Glutamatergic neuron (in vitro differentiated cells): ENCODE data around the gene TMEM63B. TPM values are rescaled to one million over a fixed set of nuclear protein-coding genes. Genes with fewer than 3 reads are reported as not detected.

Source experiments
- DNase-seq: peaks from one replicate; pipeline ENCODE4 v3.0.0; 2022
- H3K27ac Mint-ChIP-seq: one replicate; pipeline ENCODE4 v1.8.0; 2020; ENCODE audit warnings: mild to moderate bottlenecking, mixed read lengths, inconsistent platforms; ENCODE audit not compliant: unreplicated experiment
- H3K27me3 Mint-ChIP-seq: one replicate; pipeline ENCODE4 v1.8.0; 2020; ENCODE audit warnings: mild to moderate bottlenecking, moderate library complexity, mixed read lengths, inconsistent platforms; ENCODE audit not compliant: unreplicated experiment
- H3K36me3 Mint-ChIP-seq: one replicate; pipeline ENCODE4 v1.8.0; 2020; ENCODE audit warnings: mild to moderate bottlenecking, mixed read lengths, inconsistent platforms; ENCODE audit not compliant: unreplicated experiment
- H3K4me1 Mint-ChIP-seq: one replicate; pipeline ENCODE4 v1.8.0; 2020; ENCODE audit warnings: mild to moderate bottlenecking, low read depth, mixed read lengths, inconsistent platforms; ENCODE audit not compliant: unreplicated experiment
- H3K4me3 Mint-ChIP-seq: one replicate; pipeline ENCODE4 v1.8.0; 2020; ENCODE audit warnings: mild to moderate bottlenecking, mixed read lengths, inconsistent platforms; ENCODE audit not compliant: unreplicated experiment
- H3K9me3 Mint-ChIP-seq: one replicate; pipeline ENCODE4 v1.8.0; 2020; ENCODE audit warnings: mild to moderate bottlenecking, moderate library complexity, mixed read lengths, inconsistent platforms; ENCODE audit not compliant: unreplicated experiment
- CTCF ChIP-seq: fragments of 200-600 bp; sonication (generic); IDR thresholded peaks from one replicate; pipeline ENCODE4 v1.5.0; 2021; ENCODE audit not compliant: partially characterized antibody, unreplicated experiment
- total RNA-seq: library from RNA; stranded (reverse); fragmentation: NEBNext Ultra II Directional; extraction: Animal tissue kit (Norgen Biotek cat#: 25700); gene quantifications from one replicate; pipeline ENCODE4 v1.2.1, GENCODE V29; 2021; ENCODE audit not compliant: unreplicated experiment

TMEM63B gene
- total RNA-seq, 1 donor from 2014 or later = 148 TPM

- peaks cover 7% of the 10 kb centered on the region for H3K27me3 Mint-ChIP-seq
- no peak for DNase-seq
- no peak for TF ChIP-seq CTCF
- no peaks in the 10 kb centered on the region for H3K36me3 Mint-ChIP-seq
- peak overlapping the region; percentile 85 for H3K27ac Mint-ChIP-seq
- peaks cover 36% of the 10 kb centered on the region for H3K4me1 Mint-ChIP-seq
- peak overlapping the region; percentile 53 for H3K4me3 Mint-ChIP-seq
- no peaks in the 10 kb centered on the region for H3K9me3 Mint-ChIP-seq
Observed at GRCh38 chr6:44132476-44132875, 5.1 kb downstream of the TMEM63B start.

- H3K4me3 Mint-ChIP-seq = peak overlapping the region; percentile 88
- peaks cover 38% of the 10 kb centered on the region for H3K4me1 Mint-ChIP-seq
- peaks cover 1% of the 10 kb centered on the region for H3K9me3 Mint-ChIP-seq
- DNase-seq = peak; percentile 80
- H3K27ac Mint-ChIP-seq = peak overlapping the region; percentile 85
- no peak for TF ChIP-seq CTCF
- peaks cover 6% of the 10 kb centered on the region for H3K27me3 Mint-ChIP-seq
- H3K36me3 Mint-ChIP-seq = no peaks in the 10 kb centered on the region
Observed at GRCh38 chr6:44133003-44133931, 5.9 kb downstream of the TMEM63B start.

GRCh38 chr6:44133981-44134711 lies 6.8 kb downstream of the TMEM63B start:
- DNase-seq = no peak
- TF ChIP-seq CTCF = no peak
- Mint-ChIP-seq H3K9me3 (peaks cover 1% of the 10 kb centered on the region), H3K4me1 (peaks cover 41% of the 10 kb centered on the region), H3K27me3 (peaks cover 5% of the 10 kb centered on the region), H3K4me3 (peak overlapping the region; percentile 88), H3K36me3 (no peaks in the 10 kb centered on the region), H3K27ac (peak overlapping the region; percentile 85)

GRCh38 chr6:44135173-44135758 lies 7.9 kb downstream of the TMEM63B start:
- Mint-ChIP-seq H3K4me3 (peak overlapping the region; percentile 7), H3K27ac (peak overlapping the region; percentile 1), H3K27me3 (peaks cover 7% of the 10 kb centered on the region), H3K36me3 (no peaks in the 10 kb centered on the region), H3K9me3 (peaks cover 1% of the 10 kb centered on the region), H3K4me1 (peaks cover 41% of the 10 kb centered on the region)
- no peak for DNase-seq
- TF ChIP-seq CTCF = no peak
